SH-SY5Y (cell line): Measurements from ENCODE around the gene ARPC5L.

Experiments
- GATA2 ChIP-seq: IDR thresholded peaks from 2 replicates; pipeline ENCODE4 v1.6.1; 2011; ENCODE audit warnings: mild to moderate bottlenecking, low read depth, low read length
- GATA3 ChIP-seq: IDR thresholded peaks from 2 replicates; pipeline ENCODE4 v1.6.1; 2011; ENCODE audit warnings: low read depth, mild to moderate bottlenecking, low read length, moderate library complexity

The ARPC5L gene

GRCh38 chr9:124834591-124834990 lies 27.3 kb upstream of the ARPC5L start:
- TF ChIP-seq GATA3 (no peak), GATA2 (no peak)

GRCh38 chr9:124835026-124835557 lies 26.8 kb upstream of the ARPC5L start:
- no peak for TF ChIP-seq GATA3
- no peak for TF ChIP-seq GATA2

- TF ChIP-seq GATA2 (no peak), GATA3 (no peak)
These were observed 22.2 kb upstream of the ARPC5L start for GRCh38 chr9:124839612-124840299.

GRCh38 chr9:124840300-124840833 lies 21.6 kb upstream of the ARPC5L start:
- TF ChIP-seq GATA2 (no peak), GATA3 (no peak)

GRCh38 chr9:124841075-124841821 lies 20.7 kb upstream of the ARPC5L start:
- TF ChIP-seq GATA3 = no peak
- no peak for TF ChIP-seq GATA2

GRCh38 chr9:124843456-124844034 lies 18.4 kb upstream of the ARPC5L start:
- no peak for TF ChIP-seq GATA2
- TF ChIP-seq GATA3 = no peak

GRCh38 chr9:124844291-124844690 lies 17.6 kb upstream of the ARPC5L start:
- TF ChIP-seq GATA3 (no peak), GATA2 (no peak)

- TF ChIP-seq GATA2 (no peak), GATA3 (no peak)
These were observed 15.0 kb upstream of the ARPC5L start for GRCh38 chr9:124846969-124847368.

- TF ChIP-seq GATA3 (no peak), GATA2 (no peak)
These were observed 12.1 kb upstream of the ARPC5L start for GRCh38 chr9:124849801-124850200.

GRCh38 chr9:124852121-124852828 lies 9.7 kb upstream of the ARPC5L start:
- TF ChIP-seq GATA2 (no peak), GATA3 (no peak)

- TF ChIP-seq GATA2 (no peak), GATA3 (no peak)
These were observed 8.9 kb upstream of the ARPC5L start, which contains the start of gene WDR38 for GRCh38 chr9:124852829-124853531. Gene WDR38, plus strand, starts transcription at chr9:124853460. Its CDS starts 72 bp downstream, at chr9:124853532.

GRCh38 chr9:124853605-124854143 lies 8.3 kb upstream of the ARPC5L start:
- TF ChIP-seq GATA2 = no peak
- TF ChIP-seq GATA3 = no peak

- TF ChIP-seq GATA2 = no peak
- TF ChIP-seq GATA3 = no peak
These were observed 7.8 kb upstream of the ARPC5L start for GRCh38 chr9:124854161-124854560.
